GM23248 (cell line): ENCODE data around the gene CRACDL. TPM values are rescaled to one million over a fixed set of nuclear protein-coding genes. Genes with fewer than 3 reads are reported as not detected.
A peak's percentile ranks its signal among the peaks of the same experiment; 100 is the strongest.

ENCODE experiments used
- DNase-seq: peaks from one replicate; pipeline ENCODE4 v3.0.0-alpha.2; 2015
- H2AFZ ChIP-seq: fragments of 200-600 bp; sonication (generic); 2 replicates; pipeline ENCODE4 v1.6.1; 2016; ENCODE audit warnings: antibody characterized with exemption
- H3F3A ChIP-seq: fragments of 200-600 bp; sonication (generic); 2 replicates; pipeline ENCODE4 v1.6.1; 2016; ENCODE audit warnings: mild to moderate bottlenecking, antibody characterized with exemption, mixed run types; ENCODE audit not compliant: insufficient read depth
- H3K27ac ChIP-seq: fragments of 200-600 bp; sonication (generic); 2 replicates; pipeline ENCODE4 v1.5.1; 2016; ENCODE audit warnings: mild to moderate bottlenecking
- H3K27me3 ChIP-seq: fragments of 200-600 bp; sonication (generic); replicated peaks from 2 replicates; pipeline ENCODE4 v1.6.1; 2016; ENCODE audit warnings: mild to moderate bottlenecking; ENCODE audit not compliant: insufficient read depth
- H3K36me3 ChIP-seq: fragments of 200-600 bp; sonication (generic); 2 replicates; pipeline ENCODE4 v1.6.1; 2016; ENCODE audit warnings: low read depth, mild to moderate bottlenecking
- H3K4me1 ChIP-seq: fragments of 200-600 bp; sonication (generic); 2 replicates; pipeline ENCODE4 v1.6.1; 2016; ENCODE audit warnings: mild to moderate bottlenecking; ENCODE audit not compliant: insufficient read depth
- H3K4me2 ChIP-seq: fragments of 200-600 bp; sonication (generic); one replicate; pipeline ENCODE4 v1.6.1; 2016; ENCODE audit warnings: mild to moderate bottlenecking; ENCODE audit not compliant: unreplicated experiment
- H3K4me3 ChIP-seq: fragments of 200-600 bp; sonication (generic); 2 replicates; pipeline ENCODE4 v1.5.1; 2016; ENCODE audit warnings: mild to moderate bottlenecking
- H3K79me2 ChIP-seq: fragments of 200-600 bp; sonication (generic); 2 replicates; pipeline ENCODE4 v1.6.1; 2016; ENCODE audit warnings: mild to moderate bottlenecking; ENCODE audit not compliant: insufficient read depth
- H3K9ac ChIP-seq: fragments of 200-600 bp; sonication (generic); 2 replicates; pipeline ENCODE4 v1.6.1; 2016; ENCODE audit warnings: mild to moderate bottlenecking
- H3K9me2 ChIP-seq: fragments of 200-600 bp; sonication (generic); 2 replicates; pipeline ENCODE4 v1.6.1; 2016; ENCODE audit warnings: mixed run types, mild to moderate bottlenecking, moderate library complexity; ENCODE audit not compliant: insufficient read depth
- H3K9me3 ChIP-seq: fragments of 200-600 bp; sonication (generic); one replicate; pipeline ENCODE4 v1.6.1; 2017; ENCODE audit warnings: low read depth
- H4K20me1 ChIP-seq: fragments of 200-600 bp; sonication (generic); 2 replicates; pipeline ENCODE4 v1.6.0; 2016; ENCODE audit not compliant: insufficient read depth
- EZH2 ChIP-seq: fragments of 200-600 bp; sonication (generic); IDR thresholded peaks from 2 replicates; pipeline ENCODE4 v1.6.1; 2018; ENCODE audit warnings: antibody characterized with exemption, mild to moderate bottlenecking; ENCODE audit not compliant: insufficient read depth, poor library complexity, severe bottlenecking
- EZH2phosphoT487 ChIP-seq: fragments of 200-600 bp; sonication (generic); IDR thresholded peaks from 2 replicates; pipeline ENCODE4 v1.6.1; 2018; ENCODE audit warnings: antibody characterized with exemption, moderate library complexity, mild to moderate bottlenecking, low read depth; ENCODE audit not compliant: insufficient read depth
- WGBS, 2 experiments: methylation state at CpG; one replicate each; pipeline ENCODE4 v1.1.6; 2015 to 2017; ENCODE audit warnings: low lambda C conversion rate in 2 of 2, low coverage in 1 of 2; ENCODE audit errors: missing lambda C conversion rate in 2 of 2; 5-methylcytosine and 5-hydroxymethylcytosine counted together
- in situ Hi-C: fragments of 300-500 bp; cut with MboI; formaldehyde crosslinking; loops from 2 replicates; pipeline ENCODE4 v1.15.0; 2020
- polyA plus RNA-seq: library from polyadenylated mRNA; unstranded; fragments of >200 nt; fragmentation: Nextera tagmentation; extraction: Ambion mirVana; gene quantifications from 2 replicates; pipeline ENCODE4 v1.2.1, GENCODE V29; 2016
- total RNA-seq: library from RNA; depleted of rRNA; stranded (reverse); fragments of >200 nt; shearing (Covaris generic); gene quantifications from 2 replicates; pipeline ENCODE4 v1.2.3, GENCODE V29; 2014

CRACDL gene
- total and polyA plus RNA-seq, 2 experiments from 2014 or later = not detected

DNA sequence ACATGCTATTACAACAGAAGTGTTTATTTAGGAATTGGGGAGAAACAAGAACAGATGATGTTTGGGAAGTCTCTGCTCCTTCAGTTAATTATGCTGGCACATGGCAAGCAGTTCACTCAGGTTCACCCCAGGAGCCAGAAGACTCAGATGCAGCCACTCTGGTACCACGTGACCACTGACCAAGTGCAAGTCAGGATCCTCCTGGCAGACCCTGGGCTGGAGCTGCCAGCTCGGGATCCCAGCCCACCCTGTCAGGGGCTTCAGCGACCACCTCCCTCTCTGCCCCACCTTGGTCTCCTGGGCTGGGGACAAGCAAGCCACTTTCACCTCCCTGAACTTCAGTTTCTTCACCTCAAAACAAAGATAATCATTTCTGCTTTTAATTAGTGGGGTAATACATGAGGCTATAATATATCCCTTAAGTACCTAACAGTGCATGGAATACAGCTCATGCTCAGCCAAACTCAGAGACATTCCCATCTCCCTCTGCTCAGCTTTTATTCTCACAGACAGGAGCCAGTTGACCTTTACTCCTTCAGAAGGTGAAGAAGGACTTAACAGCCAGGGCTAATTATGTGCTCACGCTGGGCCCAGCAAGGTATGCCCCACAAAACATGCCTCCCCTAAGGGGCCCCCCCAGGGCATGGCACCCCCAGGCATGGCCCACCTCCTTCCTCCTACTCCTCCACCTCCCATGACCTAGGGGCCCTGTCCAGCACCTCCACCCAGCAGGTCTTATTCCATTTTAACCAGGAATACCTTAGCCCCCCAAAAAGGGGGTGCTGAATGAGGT, 11.8 kb downstream of the CRACDL start:
- Histone ChIP-seq H3K36me3 (no peaks in the 10 kb centered on the region), H3K4me1 (0 out of 2 replicates have a peak, but pooled peaks cover 10% of the 10 kb centered on the region)
- in situ Hi-C loops = no loop called here

DNA sequence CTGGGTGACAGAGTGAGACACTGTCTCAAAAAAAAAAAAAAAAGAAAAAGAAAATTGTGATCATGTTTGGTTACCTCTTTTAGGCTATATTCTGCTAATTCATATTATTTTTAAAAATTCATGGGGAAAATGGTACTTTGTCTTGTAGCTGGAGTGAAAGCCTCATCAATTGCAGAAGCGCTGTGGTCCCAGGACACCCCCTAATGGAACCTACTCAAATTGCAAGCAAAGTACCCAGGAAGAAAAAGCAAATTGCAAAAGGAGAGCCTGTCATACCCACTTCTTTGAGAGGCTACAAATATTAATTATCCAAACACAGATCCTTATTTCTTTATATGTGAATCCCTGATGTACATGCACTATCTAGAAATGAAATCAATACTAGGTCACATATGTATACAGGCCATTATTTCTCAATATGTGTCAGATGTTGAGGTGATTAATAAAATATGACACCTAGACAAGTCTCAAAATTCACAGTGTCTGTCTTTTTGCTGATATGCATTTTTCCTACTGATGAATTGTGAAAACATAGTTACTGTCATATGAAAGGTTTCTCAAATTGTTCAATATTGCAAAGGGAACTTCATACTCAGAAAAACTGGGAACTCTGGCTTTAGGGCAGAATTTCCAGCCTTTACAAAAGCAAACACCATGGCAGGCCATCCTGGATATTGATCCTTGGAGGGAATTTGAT, 12.6 kb downstream of the CRACDL start:
- in situ Hi-C loops = no loop called here
- no peaks in the 10 kb centered on the region for H3K79me2 ChIP-seq
- H3F3A ChIP-seq = no peaks in the 10 kb centered on the region

More for the DNA sequence above, 11.8 kb downstream of the CRACDL start:
- H3K79me2 ChIP-seq = no peaks in the 10 kb centered on the region
- TF ChIP-seq EZH2 (no peak), EZH2phosphoT487 (no peak)
- H3K9ac ChIP-seq = no peak overlapping the region
- H3F3A ChIP-seq = no peaks in the 10 kb centered on the region
- H3K4me2 ChIP-seq = no peak overlapping the region
- no peaks in the 10 kb centered on the region for H3K9me3 ChIP-seq
- H3K9me2 ChIP-seq = no peaks in the 10 kb centered on the region
- 59 to 74% methylated on average over 4 of the region's 4 CpGs for WGBS, 2 experiments
- no peak overlapping the region for H2AFZ ChIP-seq
- no peak overlapping the region for H3K4me3 ChIP-seq
- no peak overlapping the region for H3K27ac ChIP-seq
- H4K20me1 ChIP-seq = no peaks in the 10 kb centered on the region
- no peaks in the 10 kb centered on the region for H3K27me3 ChIP-seq
- DNase-seq = no peak

DNA sequence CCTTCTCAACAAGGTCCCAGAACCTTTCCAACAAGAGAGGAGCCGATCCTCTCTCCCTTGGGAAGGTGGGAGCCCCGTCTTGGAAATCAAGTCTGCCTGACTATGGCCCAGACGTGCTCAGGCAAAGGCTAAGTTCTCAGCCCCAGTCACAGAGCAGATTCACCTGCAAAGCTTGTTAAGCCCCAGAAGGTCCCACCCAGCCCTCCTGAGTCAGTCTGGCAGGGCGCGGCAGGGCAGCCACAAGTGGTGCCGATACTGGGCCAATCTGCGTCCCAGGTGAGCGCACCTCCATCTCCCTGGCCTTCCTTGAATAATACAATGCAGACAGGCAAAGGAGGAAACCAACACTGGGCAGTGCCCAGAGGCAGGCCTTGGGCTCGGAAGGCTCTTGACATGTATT, 15.0 kb downstream of the CRACDL start:
- no peaks in the 10 kb centered on the region for H3K9me3 ChIP-seq
- 79% methylated on average over 9 of the region's 9 CpGs for WGBS, 2 experiments
- no peak overlapping the region for H3K9ac ChIP-seq
- no peaks in the 10 kb centered on the region for H3K79me2 ChIP-seq
- no peaks in the 10 kb centered on the region for H3K27me3 ChIP-seq
- no peaks in the 10 kb centered on the region for H4K20me1 ChIP-seq
- H3K4me3 ChIP-seq = no peak overlapping the region
- H3K4me1 ChIP-seq = peaks cover 14% of the 10 kb centered on the region
- no peak overlapping the region for H3K4me2 ChIP-seq
- no peak overlapping the region for H2AFZ ChIP-seq
- H3K27ac ChIP-seq = no peak overlapping the region
- in situ Hi-C loops = no loop called here
- H3K36me3 ChIP-seq = no peaks in the 10 kb centered on the region
- DNase-seq = no peak
- peaks cover 22% of the 10 kb centered on the region for H3F3A ChIP-seq
- no peaks in the 10 kb centered on the region for H3K9me2 ChIP-seq
- TF ChIP-seq EZH2 = no peak

More for the DNA sequence above, 12.6 kb downstream of the CRACDL start:
- WGBS, 2 experiments = 89 to 91% methylated on average over 1 of the region's 1 CpG
- H3K9ac ChIP-seq = no peak overlapping the region
- no peaks in the 10 kb centered on the region for H4K20me1 ChIP-seq
- no peak overlapping the region for H3K4me2 ChIP-seq
- no peaks in the 10 kb centered on the region for H3K9me2 ChIP-seq
- no peak overlapping the region for H3K27ac ChIP-seq
- TF ChIP-seq EZH2 = no peak
- TF ChIP-seq EZH2phosphoT487 = no peak
- no peak overlapping the region for H2AFZ ChIP-seq
- DNase-seq = no peak
- no peak overlapping the region for H3K4me3 ChIP-seq
- H3K9me3 ChIP-seq = no peaks in the 10 kb centered on the region
- H3K27me3 ChIP-seq = no peaks in the 10 kb centered on the region
- no peaks in the 10 kb centered on the region for H3K36me3 ChIP-seq
- 0 out of 2 replicates have a peak, but pooled peaks cover 10% of the 10 kb centered on the region for H3K4me1 ChIP-seq

DNA sequence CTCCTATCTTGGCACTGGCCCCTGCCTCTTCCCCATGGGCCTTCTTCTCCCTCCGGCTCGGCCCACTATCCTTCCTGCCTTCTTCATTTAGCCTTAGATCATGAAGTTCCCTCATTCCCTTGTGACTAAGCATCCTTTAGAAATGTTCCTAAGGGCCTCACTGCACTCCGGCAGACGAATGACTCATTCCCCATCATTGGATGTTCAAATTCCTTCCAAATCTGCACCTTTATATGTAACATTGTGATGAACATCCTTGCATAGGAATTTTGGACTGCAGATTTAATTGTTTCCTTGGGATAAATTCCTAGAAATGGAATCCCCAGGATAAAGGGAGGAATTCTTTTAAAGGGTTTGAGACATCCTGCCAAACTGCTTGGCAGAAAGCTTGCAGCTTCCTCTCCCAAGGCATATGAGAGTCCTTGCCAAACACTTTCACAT, 19.0 kb downstream of the CRACDL start:
- no peaks in the 10 kb centered on the region for H3K27me3 ChIP-seq
- no peaks in the 10 kb centered on the region for H4K20me1 ChIP-seq
- DNase-seq = peak; percentile 94
- peaks cover 36% of the 10 kb centered on the region for H3K4me1 ChIP-seq
- H3K36me3 ChIP-seq = no peaks in the 10 kb centered on the region
- no peaks in the 10 kb centered on the region for H3K9me2 ChIP-seq
- H3K4me2 ChIP-seq = peak overlapping the region; percentile 26
- no peak for TF ChIP-seq EZH2phosphoT487
- no peak for TF ChIP-seq EZH2
- WGBS, 2 experiments = 2 to 3% methylated on average over 4 of the region's 4 CpGs
- peak overlapping the region; percentile 65 for H3K27ac ChIP-seq
- no peak overlapping the region for H3K4me3 ChIP-seq
- H3K9me3 ChIP-seq = no peaks in the 10 kb centered on the region
- H2AFZ ChIP-seq = no peak overlapping the region
- H3K9ac ChIP-seq = no peak overlapping the region
- in situ Hi-C loops = no loop called here
- peaks cover 28% of the 10 kb centered on the region for H3F3A ChIP-seq
- no peaks in the 10 kb centered on the region for H3K79me2 ChIP-seq
